ENCODE measurements around the gene HMGXB4. TPM values are rescaled to one million over a fixed set of nuclear protein-coding genes. Genes with fewer than 3 reads are reported as not detected.

The HMGXB4 gene
- total and polyA plus RNA-seq, 2 donors from 2014 or later: 3.7 to 17.3 TPM

- H3K9ac ChIP-seq (ENCODE audit: low read length in 3 of 3): no peak overlapping the region
- no peak overlapping the region for H3K4me3 ChIP-seq (ENCODE audit: low read length in 3 of 3)
- intact Hi-C loops (cut with DNase I): no loop called here
- FAIRE-seq: no peak
- H3K4me1 ChIP-seq (ENCODE audit: control insufficient read depth in 2 of 3, insufficient read depth in 2 of 3, low read depth in 1 of 3, low read length in 3 of 3): no peaks in the 10 kb centered on the region
- DNase-seq: no peak
- H3K36me3 ChIP-seq (ENCODE audit: control insufficient read depth in 2 of 3, insufficient read depth in 3 of 3, low read length in 3 of 3): peaks cover 0 to 68% (median 41%) of the 10 kb centered on the region in 3 donors
- TF ChIP-seq, protein P1, sequence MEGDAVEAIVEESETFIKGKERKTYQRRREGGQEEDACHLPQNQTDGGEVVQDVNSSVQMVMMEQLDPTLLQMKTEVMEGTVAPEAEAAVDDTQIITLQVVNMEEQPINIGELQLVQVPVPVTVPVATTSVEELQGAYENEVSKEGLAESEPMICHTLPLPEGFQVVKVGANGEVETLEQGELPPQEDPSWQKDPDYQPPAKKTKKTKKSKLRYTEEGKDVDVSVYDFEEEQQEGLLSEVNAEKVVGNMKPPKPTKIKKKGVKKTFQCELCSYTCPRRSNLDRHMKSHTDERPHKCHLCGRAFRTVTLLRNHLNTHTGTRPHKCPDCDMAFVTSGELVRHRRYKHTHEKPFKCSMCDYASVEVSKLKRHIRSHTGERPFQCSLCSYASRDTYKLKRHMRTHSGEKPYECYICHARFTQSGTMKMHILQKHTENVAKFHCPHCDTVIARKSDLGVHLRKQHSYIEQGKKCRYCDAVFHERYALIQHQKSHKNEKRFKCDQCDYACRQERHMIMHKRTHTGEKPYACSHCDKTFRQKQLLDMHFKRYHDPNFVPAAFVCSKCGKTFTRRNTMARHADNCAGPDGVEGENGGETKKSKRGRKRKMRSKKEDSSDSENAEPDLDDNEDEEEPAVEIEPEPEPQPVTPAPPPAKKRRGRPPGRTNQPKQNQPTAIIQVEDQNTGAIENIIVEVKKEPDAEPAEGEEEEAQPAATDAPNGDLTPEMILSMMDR (IDR thresholded peaks at IDR 0.05; ENCODE audit: borderline replicate concordance, extremely low read depth, insufficient read depth): no peak
- H3K9me3 ChIP-seq (ENCODE audit: control insufficient read depth in 2 of 3, insufficient read depth in 1 of 3, low read length in 3 of 3): no peaks in the 10 kb centered on the region
- no peaks in the 10 kb centered on the region for H3K27me3 ChIP-seq (ENCODE audit: control insufficient read depth, insufficient read depth, low read length)
- no peak overlapping the region for H3K27ac ChIP-seq (ENCODE audit: low read depth in 2 of 2, low read length in 2 of 2)
Measured at GRCh38 chr22:35325209-35325608, 67.9 kb downstream of the HMGXB4 start.

- intact Hi-C loops (cut with DNase I): no loop called here
- FAIRE-seq: no peak
- peak in 1 of 5 donors; percentile 51 for DNase-seq
- Histone ChIP-seq H3K9ac (ENCODE audit: low read length in 3 of 3) (no peak overlapping the region), H3K4me3 (ENCODE audit: low read length in 3 of 3) (no peak overlapping the region), H3K27ac (ENCODE audit: low read depth in 2 of 2, low read length in 2 of 2) (no peak overlapping the region), H3K36me3 (ENCODE audit: control insufficient read depth in 2 of 3, insufficient read depth in 3 of 3, low read length in 3 of 3) (peaks cover 0 to 69% (median 42%) of the 10 kb centered on the region in 3 donors), H3K4me1 (ENCODE audit: control insufficient read depth in 2 of 3, insufficient read depth in 2 of 3, low read depth in 1 of 3, low read length in 3 of 3) (peaks cover 0 to 4% (median 0%) of the 10 kb centered on the region in 3 donors), H3K9me3 (ENCODE audit: control insufficient read depth in 2 of 3, insufficient read depth in 1 of 3, low read length in 3 of 3) (no peaks in the 10 kb centered on the region), H3K27me3 (ENCODE audit: control insufficient read depth, insufficient read depth, low read length) (no peaks in the 10 kb centered on the region)
- TF ChIP-seq, protein P1 (IDR thresholded peaks at IDR 0.05; ENCODE audit: borderline replicate concordance, extremely low read depth, insufficient read depth): no peak
Measured at GRCh38 chr22:35326854-35327562, 69.7 kb downstream of the HMGXB4 start.

- Histone ChIP-seq H3K9me3 (ENCODE audit: control insufficient read depth in 2 of 3, insufficient read depth in 1 of 3, low read length in 3 of 3) (no peaks in the 10 kb centered on the region), H3K9ac (ENCODE audit: low read length in 3 of 3) (peak overlapping the region in 1 of 3 donors; percentile 8), H3K27me3 (ENCODE audit: control insufficient read depth, insufficient read depth, low read length) (no peaks in the 10 kb centered on the region), H3K4me3 (ENCODE audit: low read length in 3 of 3) (no peak overlapping the region), H3K4me1 (ENCODE audit: control insufficient read depth in 2 of 3, insufficient read depth in 2 of 3, low read depth in 1 of 3, low read length in 3 of 3) (peaks cover 0 to 4% (median 0%) of the 10 kb centered on the region in 3 donors), H3K36me3 (ENCODE audit: control insufficient read depth in 2 of 3, insufficient read depth in 3 of 3, low read length in 3 of 3) (peaks cover 0 to 69% (median 43%) of the 10 kb centered on the region in 3 donors), H3K27ac (ENCODE audit: low read depth in 2 of 2, low read length in 2 of 2) (peak overlapping the region in 1 of 2 donors; percentile 33)
- intact Hi-C loops (cut with DNase I): no loop called here
- DNase-seq (peak in 1 of 5 donors; percentile 67), FAIRE-seq (no peak)
- TF ChIP-seq, protein P1 (IDR thresholded peaks at IDR 0.05; ENCODE audit: borderline replicate concordance, extremely low read depth, insufficient read depth): no peak
Measured at GRCh38 chr22:35327690-35328471, 70.6 kb downstream of the HMGXB4 start.

Data from kidney (tissue), 14 donors.